GM12878 (cell line): ENCODE results near the gene ANKRD31.

Experiments
- ATF2 ChIP-seq: IDR thresholded peaks from 2 replicates; pipeline ENCODE4 v1.6.1; 2012; ENCODE audit warnings: low read length, inconsistent platforms
- CTCF ChIP-seq, 3 experiments: IDR thresholded peaks in 2 of 3; conservative IDR thresholded peaks in 1 of 3; 2 replicates each; pipeline ENCODE4 v1.5.1; 2011; ENCODE audit warnings: low read depth in 3 of 3, low read length in 3 of 3, mild to moderate bottlenecking in 3 of 3, control low read depth in 2 of 3, moderate library complexity in 2 of 3, inconsistent platforms in 1 of 3, mixed read lengths in 1 of 3; ENCODE audit not compliant: control insufficient read depth in 2 of 3, insufficient read depth in 1 of 3; ENCODE audit errors: extremely low read depth in 1 of 3
- KDM1A ChIP-seq: fragments of 200-600 bp; sonication (generic); IDR thresholded peaks from 2 replicates; pipeline ENCODE4 v1.6.1; 2016; ENCODE audit warnings: borderline replicate concordance
- MXI1 ChIP-seq: fragments of 150-350 bp; IDR thresholded peaks from 2 replicates; pipeline ENCODE4 v1.6.1; 2011; ENCODE audit warnings: low read depth, mild to moderate bottlenecking, inconsistent platforms, low read length, improper control_type of control experiment
- POLR2A ChIP-seq: IDR thresholded peaks from 2 replicates; pipeline ENCODE4 v1.6.1; 2011; ENCODE audit warnings: low read depth, mild to moderate bottlenecking, low read length
- SMAD1 ChIP-seq: fragments of 450-650 bp; IDR thresholded peaks from 2 replicates; pipeline ENCODE4 v1.6.1; 2018; ENCODE audit warnings: mild to moderate bottlenecking, low read depth; ENCODE audit not compliant: partially characterized antibody
- TBL1XR1 ChIP-seq: IDR thresholded peaks from 2 replicates; pipeline ENCODE4 v1.6.1; 2012; ENCODE audit warnings: low read depth, low read length, improper control_type of control experiment
- USF1 ChIP-seq: IDR thresholded peaks from 2 replicates; pipeline ENCODE4 v1.6.1; 2011; ENCODE audit warnings: borderline replicate concordance, low read depth, mild to moderate bottlenecking, moderate library complexity, mixed read lengths, low read length; ENCODE audit not compliant: insufficient read depth; ENCODE audit errors: extremely low read length
- ZBTB33 ChIP-seq: fragments of 450-650 bp; IDR thresholded peaks from 2 replicates; pipeline ENCODE4 v1.6.1; 2017; ENCODE audit warnings: mild to moderate bottlenecking
- ZNF622 ChIP-seq: fragments of 450-650 bp; IDR thresholded peaks from 2 replicates; pipeline ENCODE4 v1.6.1; 2017; ENCODE audit warnings: mild to moderate bottlenecking, inconsistent platforms
- TF ChIP-seq, protein P1 (sequence below): IDR thresholded peaks from 2 replicates; pipeline ENCODE4 v1.6.1; 2011; ENCODE audit warnings: low read depth, low read length, improper control_type of control experiment, borderline replicate concordance
- TF ChIP-seq, protein P2 (sequence below): IDR thresholded peaks from 2 replicates; pipeline ENCODE4 v1.6.1; 2012; ENCODE audit warnings: mild to moderate bottlenecking, low read depth, low read length

DNA sequence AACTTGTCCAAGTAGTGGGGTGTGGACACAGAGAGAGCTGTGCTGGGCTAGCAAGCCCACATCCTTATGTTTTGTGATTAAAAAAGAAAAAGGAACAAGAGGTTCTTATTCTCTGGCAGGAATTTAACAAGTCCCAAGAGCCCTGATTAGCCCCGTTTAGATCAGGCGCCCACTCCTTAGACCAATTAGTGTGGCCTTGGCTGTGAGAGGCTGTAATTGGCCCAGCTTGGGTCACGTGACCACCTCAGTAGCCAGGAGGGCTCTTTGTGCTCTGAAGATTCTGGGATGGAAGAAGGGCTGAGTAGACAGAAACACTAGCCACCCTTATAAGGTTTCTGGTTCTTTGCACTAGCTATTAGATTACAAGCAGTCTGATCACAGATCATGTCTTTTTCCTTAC, 215.5 kb downstream of the ANKRD31 start:
- TF ChIP-seq ATF2, result no peak
- no peak for TF ChIP-seq ZBTB33
- TF ChIP-seq USF1, result no peak
- TF ChIP-seq CTCF (IDR thresholded peaks at IDR 0.05 in 2 of 3, conservative IDR thresholded peaks at IDR 0.05 in 1 of 3; ENCODE audit: control insufficient read depth in 2 of 3, extremely low read depth in 1 of 3, insufficient read depth in 1 of 3, low read depth in 3 of 3, low read length in 3 of 3), result no peak
- no peak for TF ChIP-seq SMAD1
- TF ChIP-seq, protein P1, sequence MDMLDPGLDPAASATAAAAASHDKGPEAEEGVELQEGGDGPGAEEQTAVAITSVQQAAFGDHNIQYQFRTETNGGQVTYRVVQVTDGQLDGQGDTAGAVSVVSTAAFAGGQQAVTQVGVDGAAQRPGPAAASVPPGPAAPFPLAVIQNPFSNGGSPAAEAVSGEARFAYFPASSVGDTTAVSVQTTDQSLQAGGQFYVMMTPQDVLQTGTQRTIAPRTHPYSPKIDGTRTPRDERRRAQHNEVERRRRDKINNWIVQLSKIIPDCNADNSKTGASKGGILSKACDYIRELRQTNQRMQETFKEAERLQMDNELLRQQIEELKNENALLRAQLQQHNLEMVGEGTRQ, result no peak; the same call in 1 of the 2 replicates
- TF ChIP-seq POLR2A, result no peak
- TF ChIP-seq ZNF622, result no peak
- no peak for TF ChIP-seq KDM1A
- no peak for TF ChIP-seq MXI1
- TF ChIP-seq TBL1XR1, result no peak
- TF ChIP-seq, protein P2, sequence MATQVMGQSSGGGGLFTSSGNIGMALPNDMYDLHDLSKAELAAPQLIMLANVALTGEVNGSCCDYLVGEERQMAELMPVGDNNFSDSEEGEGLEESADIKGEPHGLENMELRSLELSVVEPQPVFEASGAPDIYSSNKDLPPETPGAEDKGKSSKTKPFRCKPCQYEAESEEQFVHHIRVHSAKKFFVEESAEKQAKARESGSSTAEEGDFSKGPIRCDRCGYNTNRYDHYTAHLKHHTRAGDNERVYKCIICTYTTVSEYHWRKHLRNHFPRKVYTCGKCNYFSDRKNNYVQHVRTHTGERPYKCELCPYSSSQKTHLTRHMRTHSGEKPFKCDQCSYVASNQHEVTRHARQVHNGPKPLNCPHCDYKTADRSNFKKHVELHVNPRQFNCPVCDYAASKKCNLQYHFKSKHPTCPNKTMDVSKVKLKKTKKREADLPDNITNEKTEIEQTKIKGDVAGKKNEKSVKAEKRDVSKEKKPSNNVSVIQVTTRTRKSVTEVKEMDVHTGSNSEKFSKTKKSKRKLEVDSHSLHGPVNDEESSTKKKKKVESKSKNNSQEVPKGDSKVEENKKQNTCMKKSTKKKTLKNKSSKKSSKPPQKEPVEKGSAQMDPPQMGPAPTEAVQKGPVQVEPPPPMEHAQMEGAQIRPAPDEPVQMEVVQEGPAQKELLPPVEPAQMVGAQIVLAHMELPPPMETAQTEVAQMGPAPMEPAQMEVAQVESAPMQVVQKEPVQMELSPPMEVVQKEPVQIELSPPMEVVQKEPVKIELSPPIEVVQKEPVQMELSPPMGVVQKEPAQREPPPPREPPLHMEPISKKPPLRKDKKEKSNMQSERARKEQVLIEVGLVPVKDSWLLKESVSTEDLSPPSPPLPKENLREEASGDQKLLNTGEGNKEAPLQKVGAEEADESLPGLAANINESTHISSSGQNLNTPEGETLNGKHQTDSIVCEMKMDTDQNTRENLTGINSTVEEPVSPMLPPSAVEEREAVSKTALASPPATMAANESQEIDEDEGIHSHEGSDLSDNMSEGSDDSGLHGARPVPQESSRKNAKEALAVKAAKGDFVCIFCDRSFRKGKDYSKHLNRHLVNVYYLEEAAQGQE, result no peak
